ENCODE data around the gene RAB6A.

Gene RAB6A

GRCh38 chr11:73637012-73637411 lies 123.9 kb downstream of the RAB6A start:
- no peak for DNase-seq (ENCODE audit: low read depth)
- H3K4me3 ChIP-seq (ENCODE audit: low read length) = no peak overlapping the region
- no peak for TF ChIP-seq CTCF (conservative IDR thresholded peaks at IDR 0.05; ENCODE audit: low read length)

DNA sequence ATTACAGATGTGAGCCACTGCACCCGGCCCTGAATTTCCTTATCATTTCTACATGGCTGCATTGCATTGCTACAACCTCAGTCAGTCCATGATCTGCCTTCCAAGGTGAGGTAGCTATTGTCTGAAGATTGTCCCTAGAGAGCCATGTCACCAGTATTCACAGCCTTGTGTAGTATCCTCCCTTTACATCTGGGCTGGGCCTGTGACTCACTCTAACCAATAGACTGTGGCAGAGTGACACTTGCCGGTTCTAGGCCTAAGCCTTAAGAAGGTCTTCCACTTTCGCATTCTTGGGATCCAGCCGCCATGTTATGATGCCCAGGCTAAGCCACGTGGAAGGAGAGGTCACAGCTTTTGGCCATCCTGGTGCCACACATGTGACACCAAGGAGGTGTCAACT lies 124.6 kb downstream of the RAB6A start:
- DNase-seq (ENCODE audit: low read depth) = no peak
- TF ChIP-seq CTCF (conservative IDR thresholded peaks at IDR 0.05; ENCODE audit: low read length) = no peak
- no peak overlapping the region for H3K4me3 ChIP-seq (ENCODE audit: low read length)

DNA sequence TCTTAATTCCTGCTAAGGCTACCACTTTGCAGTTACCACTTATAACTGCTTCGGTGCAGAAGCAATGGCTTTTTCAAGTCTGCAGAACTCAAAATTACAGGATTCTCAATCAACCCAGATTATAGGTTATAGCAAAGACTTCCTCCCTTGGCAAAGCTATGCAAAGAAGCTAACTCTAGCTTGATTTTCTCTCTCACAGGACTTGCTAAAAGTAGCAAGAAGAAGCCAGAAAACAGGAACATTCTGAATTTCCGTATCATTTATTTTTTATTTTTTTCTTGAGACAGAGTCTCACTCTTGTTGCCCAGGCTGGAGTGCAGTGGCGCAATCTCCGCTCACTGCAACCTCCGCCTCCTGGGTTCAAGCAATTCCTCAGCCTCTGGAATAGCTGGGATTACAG lies 125.2 kb downstream of the RAB6A start:
- no peak for DNase-seq (ENCODE audit: low read depth)
- H3K4me3 ChIP-seq (ENCODE audit: low read length) = no peak overlapping the region
- TF ChIP-seq CTCF (conservative IDR thresholded peaks at IDR 0.05; ENCODE audit: low read length) = no peak

DNA sequence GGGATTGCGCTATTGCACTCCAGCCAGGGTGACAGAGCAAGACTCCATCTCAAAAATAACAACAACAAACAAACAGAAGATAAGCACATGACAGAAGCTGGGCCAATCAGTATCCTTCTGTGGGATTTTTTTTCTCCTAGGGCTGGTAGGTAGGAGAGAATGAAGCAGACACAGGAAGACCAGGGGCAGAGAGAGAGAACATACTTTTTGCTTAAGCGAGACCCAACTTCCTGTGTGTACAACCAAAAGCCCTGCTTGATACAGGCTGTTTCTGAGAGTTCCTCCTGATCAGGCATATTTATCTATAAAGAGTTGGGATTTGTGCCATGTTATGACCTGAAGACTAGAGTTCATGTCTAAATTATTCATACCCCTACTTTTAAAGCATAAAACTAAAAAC lies 126.9 kb downstream of the RAB6A start:
- H3K4me3 ChIP-seq (ENCODE audit: low read length) = no peak overlapping the region
- DNase-seq (ENCODE audit: low read depth) = no peak
- no peak for TF ChIP-seq CTCF (conservative IDR thresholded peaks at IDR 0.05; ENCODE audit: low read length)

- TF ChIP-seq CTCF (conservative IDR thresholded peaks at IDR 0.05; ENCODE audit: low read length) = no peak
- DNase-seq (ENCODE audit: low read depth) = no peak
Observed at GRCh38 chr11:73632996-73633395, 127.9 kb downstream of the RAB6A start.

DNA sequence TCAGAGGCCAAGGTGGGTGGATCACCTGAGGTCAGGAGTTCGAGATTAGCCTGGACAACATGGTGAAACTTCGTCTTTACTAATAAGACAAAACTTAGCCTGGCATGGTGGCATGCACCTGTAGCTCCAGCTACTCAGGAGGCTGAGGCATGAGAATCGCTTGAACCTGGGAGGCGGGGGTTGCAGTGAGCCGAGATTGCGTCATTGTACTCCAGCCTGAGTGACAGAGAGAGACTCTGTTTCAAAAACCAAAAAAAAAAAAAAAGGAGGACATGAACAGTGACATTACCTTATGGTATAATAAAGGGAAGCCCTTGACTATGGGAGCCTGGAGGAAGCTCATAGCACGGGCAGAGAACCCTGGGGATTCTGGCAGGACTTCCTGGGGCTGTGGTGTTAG lies 131.0 kb downstream of the RAB6A start:
- no peak for DNase-seq (ENCODE audit: low read depth)
- TF ChIP-seq CTCF (conservative IDR thresholded peaks at IDR 0.05; ENCODE audit: low read length) = no peak
- H3K4me3 ChIP-seq (ENCODE audit: low read length) = no peak overlapping the region

More at GRCh38 chr11:73632996-73633395, 127.9 kb downstream of the RAB6A start:
- no peak overlapping the region for H3K4me3 ChIP-seq (ENCODE audit: low read length)

DNA sequence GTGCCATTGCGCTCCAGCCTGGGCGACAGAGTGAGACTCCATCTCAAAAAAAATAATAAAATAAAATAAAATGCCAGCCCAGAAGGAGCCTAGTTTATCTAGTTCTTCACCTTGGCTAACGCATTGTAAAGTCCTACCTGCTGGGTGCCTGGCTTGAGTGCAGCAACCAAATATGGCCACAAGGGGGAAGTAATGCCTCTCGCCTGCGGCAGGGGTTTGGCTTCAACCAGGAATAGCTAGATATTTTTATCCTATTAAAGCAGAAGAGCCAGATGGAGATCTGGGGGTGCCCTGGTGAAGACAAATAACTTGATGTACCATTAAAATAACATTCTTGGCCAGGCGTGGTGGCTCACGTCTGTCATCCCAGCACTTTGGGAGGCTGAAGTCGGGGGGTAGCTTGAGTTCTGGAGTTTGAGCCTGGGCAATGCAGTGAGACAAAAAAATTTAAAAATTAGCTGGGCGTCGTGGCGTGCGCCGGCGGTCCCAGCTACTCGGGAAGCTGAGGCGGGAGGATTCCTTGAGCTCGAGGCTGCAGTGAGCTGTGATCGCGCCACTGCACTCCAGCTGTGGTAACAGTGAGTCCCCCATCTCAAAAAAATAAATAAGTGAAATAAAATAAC lies 135.1 kb downstream of the RAB6A start:
- peak; percentile 57 for DNase-seq (ENCODE audit: low read depth)
- H3K4me3 ChIP-seq (ENCODE audit: low read length) = peak overlapping the region; percentile 45
- TF ChIP-seq CTCF (conservative IDR thresholded peaks at IDR 0.05; ENCODE audit: low read length) = peak; percentile 96
